ENCODE data around the gene RTTN.

The RTTN gene

GRCh38 chr18:69995774-69996173 is 209.7 kb downstream of the RTTN start:
- TF ChIP-seq GATA2 (IDR thresholded peaks at IDR 0.05; ENCODE audit: low read depth, low read length) (no peak), GATA3 (IDR thresholded peaks at IDR 0.05; ENCODE audit: low read depth, low read length) (no peak)

- TF ChIP-seq GATA3 (IDR thresholded peaks at IDR 0.05; ENCODE audit: low read depth, low read length), result no peak
- TF ChIP-seq GATA2 (IDR thresholded peaks at IDR 0.05; ENCODE audit: low read depth, low read length), result no peak
These were observed 212.7 kb downstream of the RTTN start for GRCh38 chr18:69992776-69993175.

- TF ChIP-seq GATA3 (IDR thresholded peaks at IDR 0.05; ENCODE audit: low read depth, low read length) (no peak), GATA2 (IDR thresholded peaks at IDR 0.05; ENCODE audit: low read depth, low read length) (no peak)
These were observed 217.6 kb downstream of the RTTN start for GRCh38 chr18:69987870-69988269.

- TF ChIP-seq GATA2 (IDR thresholded peaks at IDR 0.05; ENCODE audit: low read depth, low read length), result no peak
- no peak for TF ChIP-seq GATA3 (IDR thresholded peaks at IDR 0.05; ENCODE audit: low read depth, low read length)
These were observed 220.2 kb downstream of the RTTN start for GRCh38 chr18:69985239-69985638.

- TF ChIP-seq GATA3 (IDR thresholded peaks at IDR 0.05; ENCODE audit: low read depth, low read length) (no peak), GATA2 (IDR thresholded peaks at IDR 0.05; ENCODE audit: low read depth, low read length) (no peak)
These were observed 223.1 kb downstream of the RTTN start for GRCh38 chr18:69982417-69982816.

GRCh38 chr18:69981948-69982347 is 223.5 kb downstream of the RTTN start:
- TF ChIP-seq GATA3 (IDR thresholded peaks at IDR 0.05; ENCODE audit: low read depth, low read length), result no peak
- no peak for TF ChIP-seq GATA2 (IDR thresholded peaks at IDR 0.05; ENCODE audit: low read depth, low read length)

- TF ChIP-seq GATA3 (IDR thresholded peaks at IDR 0.05; ENCODE audit: low read depth, low read length), result no peak
These were observed 224.3 kb downstream of the RTTN start for GRCh38 chr18:69980982-69981804.

- TF ChIP-seq GATA2 (IDR thresholded peaks at IDR 0.05; ENCODE audit: low read depth, low read length) (peak; percentile 84; the same call in 1 of the 2 replicates), GATA3 (IDR thresholded peaks at IDR 0.05; ENCODE audit: low read depth, low read length) (peak; percentile 98)
These were observed 225.0 kb downstream of the RTTN start for GRCh38 chr18:69980509-69980908.

GRCh38 chr18:69978732-69979715 is 226.5 kb downstream of the RTTN start:
- TF ChIP-seq GATA3 (IDR thresholded peaks at IDR 0.05; ENCODE audit: low read depth, low read length) (no peak), GATA2 (IDR thresholded peaks at IDR 0.05; ENCODE audit: low read depth, low read length) (no peak)

- TF ChIP-seq GATA2 (IDR thresholded peaks at IDR 0.05; ENCODE audit: low read depth, low read length), result no peak
- TF ChIP-seq GATA3 (IDR thresholded peaks at IDR 0.05; ENCODE audit: low read depth, low read length), result no peak
These were observed 231.1 kb downstream of the RTTN start for GRCh38 chr18:69974365-69974764.

GRCh38 chr18:69969491-69969890 is 236.0 kb downstream of the RTTN start:
- TF ChIP-seq GATA2 (IDR thresholded peaks at IDR 0.05; ENCODE audit: low read depth, low read length), result no peak
- no peak for TF ChIP-seq GATA3 (IDR thresholded peaks at IDR 0.05; ENCODE audit: low read depth, low read length)

- peak; percentile 82 for TF ChIP-seq GATA2 (IDR thresholded peaks at IDR 0.05; ENCODE audit: low read depth, low read length)
- TF ChIP-seq GATA3 (IDR thresholded peaks at IDR 0.05; ENCODE audit: low read depth, low read length), result no peak
These were observed 237.4 kb downstream of the RTTN start for GRCh38 chr18:69968039-69968438.

GRCh38 chr18:69963196-69963595 is 242.3 kb downstream of the RTTN start:
- TF ChIP-seq GATA3 (IDR thresholded peaks at IDR 0.05; ENCODE audit: low read depth, low read length) (no peak), GATA2 (IDR thresholded peaks at IDR 0.05; ENCODE audit: low read depth, low read length) (no peak)

- TF ChIP-seq GATA3 (IDR thresholded peaks at IDR 0.05; ENCODE audit: low read depth, low read length) (no peak), GATA2 (IDR thresholded peaks at IDR 0.05; ENCODE audit: low read depth, low read length) (no peak)
These were observed 243.8 kb downstream of the RTTN start for GRCh38 chr18:69961718-69962117.
